K562 (cell line): ENCODE measurements around the gene CLSTN2. TPM values are rescaled to one million over a fixed set of nuclear protein-coding genes. Genes with fewer than 3 reads are reported as not detected.

Source experiments
- ATAC-seq: fragments of 200-7000 bp; cut with Tn5 transposase; 3 replicates; pipeline ENCODE4 v1.9.1; 2020; ENCODE audit warnings: moderate library complexity
- BruUV-seq: library from RNA; stranded (reverse); fragments of 400-500 nt; replicated peaks from 2 replicates; lab custom pipeline; 2021; lab: Mats Ljungman, UMichigan
- CTCF ChIA-PET: fragments of 300-600 bp; formaldehyde crosslinking; extraction: SDS; loops from one replicate; lab custom pipeline; 2021; ENCODE audit warnings: low intra/inter-chr PET ratio; lab: Yijun Ruan, JAX
- POLR2A ChIA-PET: fragments of 300-600, 350-650 bp; sonication (Branson Sonifier 250); formaldehyde crosslinking; extraction: SDS; loops from one replicate; lab custom pipeline; 2021; ENCODE audit warnings: antibody characterized with exemption, inconsistent platforms; lab: Yijun Ruan, JAX
- DNase-seq, 4 experiments: peaks; one replicate each; pipeline versions ENCODE4 v3.0.0 to v3.0.0-alpha.2; 2011 to 2018; ENCODE audit warnings: low spot score in 3 of 4, mixed read lengths in 3 of 4; ENCODE audit errors: extremely low read depth in 1 of 4
- FAIRE-seq: peaks from 2 replicates; lab custom pipeline; 2011; peaks lifted over from hg19 to GRCh38; lab: Jason Lieb, UNC
- H2AFZ ChIP-seq: 2 replicates; pipeline ENCODE4 v1.6.0; 2011; ENCODE audit warnings: low read depth, low read length, control low read depth, inconsistent platforms
- H3K27ac ChIP-seq: fragments of 200-600 bp; 3 replicates; pipeline ENCODE4 v1.8.0; 2011; ENCODE audit warnings: low read depth, mild to moderate bottlenecking, control low read depth, inconsistent platforms, low read length, moderate library complexity, mixed read lengths; ENCODE audit errors: extremely low read depth
- H3K27me3 ChIP-seq, 2 experiments: fragments of 300-600 bp in 1 of 2; 2 replicates in 1 of 2; 3 replicates in 1 of 2; pipeline versions ENCODE4 v1.6.0 to v1.8.0; 2011; ENCODE audit warnings: inconsistent platforms in 2 of 2, low read length in 2 of 2, mild to moderate bottlenecking in 1 of 2, mixed read lengths in 1 of 2, moderate library complexity in 1 of 2; ENCODE audit not compliant: control insufficient read depth in 2 of 2, insufficient read depth in 2 of 2
- H3K36me3 ChIP-seq: fragments of 300-600 bp; 3 replicates; pipeline ENCODE4 v1.8.0; 2011; ENCODE audit warnings: mild to moderate bottlenecking, low read length, inconsistent platforms; ENCODE audit not compliant: control insufficient read depth, insufficient read depth
- H3K4me1 ChIP-seq, 2 experiments: fragments of 200-600 bp in 1 of 2; replicated peaks in 1 of 2; 2 replicates in 1 of 2; 3 replicates in 1 of 2; pipeline versions ENCODE4 v1.5.1 to v1.8.0; 2011; ENCODE audit warnings: inconsistent platforms in 2 of 2, low read length in 2 of 2, mild to moderate bottlenecking in 1 of 2, mixed read lengths in 1 of 2, moderate library complexity in 1 of 2; ENCODE audit not compliant: control insufficient read depth in 2 of 2, insufficient read depth in 2 of 2
- H3K4me2 ChIP-seq: 2 replicates; pipeline ENCODE4 v1.6.1; 2011; ENCODE audit warnings: low read length, control low read depth, inconsistent platforms, mixed read lengths; ENCODE audit not compliant: insufficient read depth
- H3K4me3 ChIP-seq: fragments of 200-600 bp; sonication (generic), shearing (Covaris generic); 2 replicates; pipeline ENCODE4 v1.5.1; 2016; ENCODE audit warnings: control low read depth, inconsistent platforms
- H3K79me2 ChIP-seq: fragments of 200-600 bp; 3 replicates; pipeline ENCODE4 v1.8.0; 2011; ENCODE audit warnings: low read length, inconsistent platforms; ENCODE audit not compliant: control insufficient read depth, insufficient read depth
- H3K9ac ChIP-seq, 2 experiments: 2 replicates each; pipeline versions ENCODE4 v1.6.0 to v1.6.1; 2011; ENCODE audit warnings: low read depth in 2 of 2, low read length in 2 of 2, control low read depth in 1 of 2, inconsistent platforms in 1 of 2, mild to moderate bottlenecking in 1 of 2, mixed read lengths in 1 of 2; ENCODE audit not compliant: insufficient read depth in 1 of 2
- H3K9me1 ChIP-seq: one replicate; pipeline ENCODE4 v1.6.0; 2011; ENCODE audit warnings: inconsistent platforms, mild to moderate bottlenecking, low read length, moderate library complexity; ENCODE audit not compliant: control insufficient read depth, insufficient read depth
- H3K9me3 ChIP-seq: replicated peaks from 2 replicates; pipeline ENCODE4 v1.5.1; 2011; ENCODE audit warnings: low read depth, low read length, inconsistent platforms; ENCODE audit not compliant: control insufficient read depth, insufficient read depth
- H4K20me1 ChIP-seq: replicated peaks from 2 replicates; pipeline ENCODE4 v1.6.1; 2011; ENCODE audit warnings: low read length, inconsistent platforms, mixed read lengths; ENCODE audit not compliant: control insufficient read depth, insufficient read depth
- CHD1 ChIP-seq: fragments of 200-600 bp; sonication (generic); IDR thresholded peaks from one replicate; pipeline ENCODE4 v1.6.1; 2012; ENCODE audit warnings: mild to moderate bottlenecking, moderate library complexity, low read length, inconsistent platforms
- HDAC2 ChIP-seq: fragments of 450-650 bp; IDR thresholded peaks from 2 replicates; pipeline ENCODE4 v1.6.1; 2016; ENCODE audit warnings: mild to moderate bottlenecking
- PPARD ChIP-seq: fragments of 250-450 bp; sonication (Bioruptor Pico); IDR thresholded peaks from 2 replicates; pipeline ENCODE4 v1.8.0; 2022; ENCODE audit warnings: inconsistent platforms, mild to moderate bottlenecking, moderate library complexity
- TARDBP ChIP-seq: fragments of 450-650 bp; IDR thresholded peaks from 2 replicates; pipeline ENCODE4 v1.6.1; 2016
- TFAM ChIP-seq: fragments of 250-450 bp; sonication (Bioruptor Pico); conservative IDR thresholded peaks from 2 replicates; pipeline ENCODE4 v1.5.0; 2021; ENCODE audit warnings: mild to moderate bottlenecking, moderate library complexity
- ZNF124 ChIP-seq: sonication (generic); formaldehyde crosslinking; IDR thresholded peaks from 2 replicates; pipeline ENCODE4 v1.8.1; 2022; ENCODE audit warnings: missing genetic modification reagents
- ZNF277 ChIP-seq: fragments of 250-450 bp; sonication (Bioruptor Pico); IDR thresholded peaks from 2 replicates; pipeline ENCODE4 v1.8.0; 2022; ENCODE audit warnings: inconsistent platforms, mild to moderate bottlenecking, moderate library complexity, borderline replicate concordance
- WGBS: fragments of 100-300 bp; shearing (Covaris generic); methylation state at CpG from one replicate; pipeline ENCODE4 v1.1.6; 2016; ENCODE audit warnings: low coverage, mixed read lengths; ENCODE audit not compliant: insufficient coverage; ENCODE audit errors: missing lambda C conversion rate; 5-methylcytosine and 5-hydroxymethylcytosine counted together
- in situ Hi-C: fragments of 300-500 bp; cut with MboI; formaldehyde crosslinking; loops from 4 replicates; pipeline ENCODE4 v1.15.0; 2018; ENCODE audit warnings: inconsistent platforms, mixed read lengths
- intact Hi-C: fragments of 100-400 bp; cut with micrococcal nuclease; formaldehyde crosslinking; loops from 2 replicates; pipeline ENCODE4 v1.14.2; 2022
- polyA plus RNA-seq, 8 experiments: library from polyadenylated mRNA; depleted of rRNA in 4 of 8; stranded (reverse) in 5 of 8; unstranded in 3 of 8; fragments of >200 nt; fragmentation: Nextera tagmentation in 2 of 8; fragmentation: Illumina TruSeq in 1 of 8; extraction: Ambion mirVana in 2 of 8; extraction: Trizol in 1 of 8; gene quantifications; 2 replicates each; pipeline versions ENCODE4 v1.2.1 to v1.2.3, GENCODE V29; 2011 to 2014; ENCODE audit warnings: inconsistent platforms in 1 of 8, missing spikeins in 1 of 8
- total RNA-seq, 7 experiments: library from RNA; depleted of rRNA in 6 of 7; stranded (reverse); fragments of >200 nt in 6 of 7; fragmentation: Illumina TruSeq in 2 of 7; extraction: Trizol in 2 of 7; gene quantifications; 2 replicates each; pipeline versions ENCODE4 v1.2.1 to v1.2.3, GENCODE V29; 2011 to 2021; ENCODE audit warnings: low replicate concordance in 1 of 7

Gene CLSTN2
- total and polyA plus RNA-seq, 9 of the 15 experiments (the other 6 are each of a cell fraction or from before 2014, with no cell fraction given), result 0.02 to 0.04 (median 0.04) TPM; not detected in 6

GRCh38 chr3:140463355-140463754 is 528.4 kb downstream of the CLSTN2 start:
- POLR2A ChIA-PET, result interaction anchor here (0.6 kb wide), 1 partner anchor 27 kb away, joined by 4 read pairs; no protein-coding TSS in a partner anchor
- no peak for DNase-seq
- no peaks in the 10 kb centered on the region for H3K4me1 ChIP-seq
- ATAC-seq, result no peak
- FAIRE-seq, result no peak
- no peaks in the 10 kb centered on the region for H3K9me1 ChIP-seq
- no peak overlapping the region for H3K9ac ChIP-seq
- no peaks in the 10 kb centered on the region for H3K9me3 ChIP-seq
- WGBS, result 0% methylated on average over 2 of the region's 2 CpGs
- H3K4me3 ChIP-seq, result no peak overlapping the region
- H3K27me3 ChIP-seq, result peaks cover 0 to 6% of the 10 kb centered on the region in 2 experiments; a peak in 1 of 5 replicates
- H3K36me3 ChIP-seq, result no peaks in the 10 kb centered on the region
- intact Hi-C loops (no loop called here), in situ Hi-C loops (no loop called here)
- CTCF ChIA-PET, result no interaction called here
- no peaks in the 10 kb centered on the region for H4K20me1 ChIP-seq
- no peak overlapping the region for H2AFZ ChIP-seq
- H3K79me2 ChIP-seq, result no peaks in the 10 kb centered on the region
- no peak overlapping the region for H3K27ac ChIP-seq
- TF ChIP-seq PPARD (no peak), HDAC2 (no peak), ZNF277 (CRISPR knock-in tag) (no peak), TFAM (CRISPR knock-in tag) (no peak), TARDBP (no peak), CHD1 (no peak), ZNF124 (CRISPR knock-in tag) (no peak)
- no TSS peak for BruUV-seq
- no peak overlapping the region for H3K4me2 ChIP-seq
